Fibroblast of villous mesenchyme (primary cell): ENCODE data around the gene DHPS. TPM values are rescaled to one million over a fixed set of nuclear protein-coding genes. Genes with fewer than 3 reads are reported as not detected.

Experiments
- DNase-seq: peaks from one replicate; pipeline ENCODE4 v3.0.0-alpha.2; 2010; ENCODE audit warnings: low read depth
- H3K4me3 ChIP-seq: 2 replicates; pipeline ENCODE4 v1.5.1; 2011; ENCODE audit warnings: low read depth, mild to moderate bottlenecking, low read length
- small RNA-seq: library from RNA; depleted of rRNA; stranded (forward); fragments of <200 nt; gene quantifications from one replicate; pipeline ENCODE3, GENCODE V24; 2012
- total RNA-seq: library from RNA; depleted of rRNA; stranded (reverse); fragments of >200 nt; gene quantifications from 2 replicates; pipeline ENCODE4 v1.2.3, GENCODE V29; 2012
- TF ChIP-seq, protein P1 (sequence below): IDR thresholded peaks from 2 replicates; pipeline ENCODE4 v1.5.1; 2012; ENCODE audit warnings: low read depth, mild to moderate bottlenecking, low read length; ENCODE audit not compliant: insufficient read depth

Gene DHPS
- total RNA-seq, 1 donor = 50.1 TPM

DNA sequence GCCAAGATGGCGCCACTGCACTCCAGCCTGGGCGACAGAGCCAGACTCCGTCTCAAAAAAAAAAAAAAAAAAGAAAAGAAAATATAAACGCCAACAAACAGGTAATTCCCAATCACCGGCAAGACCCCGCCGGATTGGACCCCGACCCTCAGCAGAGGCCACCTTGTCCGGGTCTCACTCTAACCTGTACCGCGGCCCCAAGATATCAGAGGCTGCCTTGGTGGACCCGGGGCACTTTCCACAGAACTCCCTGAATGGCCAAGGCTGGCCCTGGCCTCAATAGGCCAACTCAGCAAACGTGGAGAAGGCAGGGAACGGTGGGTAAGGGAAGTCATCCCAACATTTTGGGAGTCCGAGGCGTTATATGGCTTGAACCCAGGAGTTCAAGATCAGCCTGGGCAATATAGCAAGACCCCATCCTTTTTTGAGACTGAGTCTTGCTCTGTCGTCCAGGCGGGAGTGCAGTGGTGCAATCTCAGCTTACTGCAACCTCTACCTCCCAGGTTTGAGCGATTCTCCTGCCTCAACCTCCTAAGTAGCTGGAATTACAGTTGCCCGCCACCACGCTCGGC lies 43.0 kb downstream of the DHPS start:
- no peak for DNase-seq
- TF ChIP-seq, protein P1, sequence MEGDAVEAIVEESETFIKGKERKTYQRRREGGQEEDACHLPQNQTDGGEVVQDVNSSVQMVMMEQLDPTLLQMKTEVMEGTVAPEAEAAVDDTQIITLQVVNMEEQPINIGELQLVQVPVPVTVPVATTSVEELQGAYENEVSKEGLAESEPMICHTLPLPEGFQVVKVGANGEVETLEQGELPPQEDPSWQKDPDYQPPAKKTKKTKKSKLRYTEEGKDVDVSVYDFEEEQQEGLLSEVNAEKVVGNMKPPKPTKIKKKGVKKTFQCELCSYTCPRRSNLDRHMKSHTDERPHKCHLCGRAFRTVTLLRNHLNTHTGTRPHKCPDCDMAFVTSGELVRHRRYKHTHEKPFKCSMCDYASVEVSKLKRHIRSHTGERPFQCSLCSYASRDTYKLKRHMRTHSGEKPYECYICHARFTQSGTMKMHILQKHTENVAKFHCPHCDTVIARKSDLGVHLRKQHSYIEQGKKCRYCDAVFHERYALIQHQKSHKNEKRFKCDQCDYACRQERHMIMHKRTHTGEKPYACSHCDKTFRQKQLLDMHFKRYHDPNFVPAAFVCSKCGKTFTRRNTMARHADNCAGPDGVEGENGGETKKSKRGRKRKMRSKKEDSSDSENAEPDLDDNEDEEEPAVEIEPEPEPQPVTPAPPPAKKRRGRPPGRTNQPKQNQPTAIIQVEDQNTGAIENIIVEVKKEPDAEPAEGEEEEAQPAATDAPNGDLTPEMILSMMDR = no peak
- no peak overlapping the region for H3K4me3 ChIP-seq

DNA sequence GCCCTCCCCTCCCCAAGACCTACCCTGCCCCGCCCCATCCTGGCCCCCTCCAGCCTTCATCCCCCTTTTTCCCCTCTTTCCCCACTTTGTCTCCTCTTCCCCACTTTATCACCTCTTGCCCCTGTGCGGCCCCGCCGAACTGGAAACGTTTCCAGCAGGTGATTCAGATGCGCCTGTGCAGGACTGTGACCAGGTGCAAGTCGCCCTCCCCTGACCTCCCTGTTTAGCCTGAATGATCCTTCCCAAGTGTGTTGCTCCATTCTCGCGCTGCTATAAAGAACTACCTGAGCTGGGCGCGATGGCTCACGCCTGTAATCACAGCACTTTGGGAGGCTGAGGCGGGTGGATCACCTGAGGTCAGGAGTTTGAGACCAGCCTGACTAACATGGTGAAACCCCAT lies 45.0 kb downstream of the DHPS start:
- no peak for DNase-seq
- TF ChIP-seq, protein P1 = no peak
- no peak overlapping the region for H3K4me3 ChIP-seq

DNA sequence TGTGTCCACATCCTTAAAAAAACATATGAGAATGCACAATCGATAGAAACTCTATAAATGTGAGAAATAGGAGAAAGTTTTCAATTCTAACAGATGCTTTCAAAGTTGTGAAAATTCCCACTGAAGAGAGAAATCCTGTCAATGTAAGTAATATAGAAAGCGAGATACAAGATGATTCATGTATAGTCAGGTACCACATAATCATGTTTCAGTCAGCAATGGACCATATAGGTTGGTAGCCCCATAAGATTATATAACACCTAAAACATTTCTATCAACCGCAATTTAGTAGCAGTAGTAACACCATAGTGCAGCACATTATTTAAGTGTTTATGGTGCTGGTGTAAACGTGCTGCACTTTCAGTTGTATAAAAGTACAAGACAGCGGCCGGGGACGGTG lies 52.5 kb downstream of the DHPS start:
- TF ChIP-seq, protein P1 = no peak
- no peak for DNase-seq
- no peak overlapping the region for H3K4me3 ChIP-seq

DNA sequence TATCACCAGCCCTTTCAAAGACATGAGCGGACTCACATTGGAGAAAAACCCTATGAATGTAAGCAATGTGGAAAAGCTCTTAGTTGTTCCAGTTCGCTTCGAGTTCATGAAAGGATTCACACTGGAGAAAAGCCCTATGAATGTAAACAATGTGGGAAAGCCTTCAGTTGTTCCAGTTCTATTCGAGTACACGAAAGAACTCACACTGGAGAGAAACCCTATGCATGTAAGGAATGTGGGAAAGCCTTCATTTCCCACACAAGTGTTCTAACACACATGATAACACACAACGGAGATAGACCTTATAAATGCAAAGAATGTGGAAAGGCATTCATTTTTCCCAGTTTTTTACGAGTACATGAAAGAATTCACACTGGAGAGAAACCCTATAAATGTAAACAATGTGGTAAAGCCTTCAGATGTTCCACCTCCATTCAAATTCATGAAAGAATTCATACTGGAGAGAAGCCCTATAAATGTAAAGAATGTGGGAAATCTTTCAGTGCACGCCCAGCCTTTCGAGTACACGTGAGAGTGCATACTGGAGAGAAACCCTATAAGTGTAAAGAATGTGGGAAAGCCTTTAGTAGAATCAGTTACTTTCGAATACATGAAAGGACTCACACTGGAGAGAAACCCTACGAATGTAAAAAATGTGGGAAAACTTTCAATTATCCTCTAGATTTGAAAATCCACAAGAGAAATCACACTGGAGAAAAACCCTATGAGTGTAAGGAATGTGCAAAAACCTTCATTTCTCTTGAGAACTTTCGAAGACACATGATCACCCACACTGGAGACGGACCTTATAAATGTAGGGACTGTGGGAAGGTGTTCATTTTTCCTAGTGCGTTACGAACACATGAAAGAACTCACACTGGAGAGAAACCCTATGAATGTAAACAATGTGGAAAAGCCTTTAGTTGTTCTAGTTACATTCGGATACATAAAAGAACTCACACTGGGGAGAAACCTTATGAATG lies 53.3 kb downstream of the DHPS start:
- TF ChIP-seq, protein P1 = no peak
- no peak overlapping the region for H3K4me3 ChIP-seq
- DNase-seq = peak; percentile 36

DNA sequence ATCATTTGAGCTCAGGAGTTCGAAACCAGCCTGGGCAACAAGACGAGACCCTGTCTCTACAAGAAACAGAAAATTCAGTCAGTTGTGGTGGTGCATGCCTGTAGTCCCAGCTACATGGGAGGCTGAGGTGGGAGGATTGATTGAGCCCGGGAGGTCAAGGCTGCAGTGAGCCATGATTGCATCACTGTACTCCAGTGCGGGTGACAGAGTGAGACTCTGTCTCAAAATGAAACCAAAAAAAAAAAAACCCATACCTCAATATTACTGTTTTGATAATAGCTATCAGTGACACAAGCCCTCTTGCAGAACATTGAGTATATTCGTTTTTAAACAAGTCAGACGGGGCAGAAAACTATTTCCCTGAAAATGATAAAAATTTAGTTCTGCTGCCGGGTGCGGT lies 54.7 kb downstream of the DHPS start:
- DNase-seq = no peak
- H3K4me3 ChIP-seq = no peak overlapping the region
- TF ChIP-seq, protein P1 = no peak

Small RNAs within 50 kb of the gene (small RNA-seq; reads per million reads assigned to genes)
- gene SNORD41 = 17.0 reads per million, percentile 93 among the genes with 10 or more reads in this experiment

Other genes starting within 250 kb of the DHPS start
- gene ZNF443, start 240.9 kb downstream of the DHPS start, total RNA-seq = 1.3 and 3.5 TPM in 2 replicates
- 1.9 and 3.0 TPM in 2 replicates for gene ZNF709, start 197.1 kb downstream of the DHPS start, total RNA-seq
- gene ZNF564, start 130.4 kb downstream of the DHPS start, total RNA-seq = 6.0 and 6.4 TPM in 2 replicates
- gene ZNF490, start 71.1 kb downstream of the DHPS start, total RNA-seq = 5.2 and 7.8 TPM in 2 replicates
- 17.4 and 20.3 TPM in 2 replicates for gene ZNF791, start 71.0 kb downstream of the DHPS start, total RNA-seq
- 22.9 and 25.8 TPM in 2 replicates for gene MAN2B1, start 15.1 kb downstream of the DHPS start, total RNA-seq
- 6.8 and 7.3 TPM in 2 replicates for gene WDR83, start 15.1 kb downstream of the DHPS start, total RNA-seq
- not detected in 2 replicates for gene GNG14, start 6.1 kb upstream of the DHPS start, total RNA-seq
- gene FBXW9, start 14.8 kb upstream of the DHPS start, total RNA-seq = 7.3 and 15.1 TPM in 2 replicates
- gene TNPO2, start 42.1 kb upstream of the DHPS start, total RNA-seq = 36.7 and 53.1 TPM in 2 replicates
- 127 and 153 TPM in 2 replicates for gene TRIR, start 52.8 kb upstream of the DHPS start, total RNA-seq
- gene GET3, start 55.6 kb upstream of the DHPS start, total RNA-seq = 79.2 and 82.5 TPM in 2 replicates
- gene BEST2, start 69.9 kb upstream of the DHPS start, total RNA-seq = not detected in 2 replicates
- 12.2 and 15.1 TPM in 2 replicates for gene HOOK2, start 93.7 kb upstream of the DHPS start, total RNA-seq
- gene JUNB, start 109.6 kb upstream of the DHPS start, total RNA-seq = 88.1 and 107 TPM in 2 replicates
- gene PRDX2, start 119.9 kb upstream of the DHPS start, total RNA-seq = 222 and 230 TPM in 2 replicates
- gene THSD8, start 120.2 kb upstream of the DHPS start, total RNA-seq = not detected in 2 replicates
- gene RNASEH2A, start 124.7 kb upstream of the DHPS start, total RNA-seq = 20.0 and 22.9 TPM in 2 replicates
- gene RTBDN, start 152.7 kb upstream of the DHPS start, total RNA-seq = not detected in 2 replicates
- under 0.01 TPM in 2 replicates for gene MAST1, start 156.6 kb upstream of the DHPS start, total RNA-seq
- 14.7 and 18.7 TPM in 2 replicates for gene DNASE2, start 199.6 kb upstream of the DHPS start, total RNA-seq
- not detected in 2 replicates for gene KLF1, start 205.3 kb upstream of the DHPS start, total RNA-seq
- gene GCDH, start 209.3 kb upstream of the DHPS start, total RNA-seq = 17.3 and 19.6 TPM in 2 replicates
- under 0.01 TPM in 2 replicates for gene SYCE2, start 237.4 kb upstream of the DHPS start, total RNA-seq